Mucosa of descending colon (tissue), 3 donors: Measurements from ENCODE around the gene CNPY1. TPM values are rescaled to one million over a fixed set of nuclear protein-coding genes. Genes with fewer than 3 reads are reported as not detected.

Experiments
- ATAC-seq: fragments of 200-7000 bp; cut with Tn5 transposase; one replicate; pipeline ENCODE4 v1.9.1; 2020; ENCODE audit warnings: mild to moderate bottlenecking, moderate library complexity
- DNase-seq, 3 donors: peaks; one replicate each; pipeline ENCODE4 v3.0.0-alpha.2; 2020
- H3K36me3 ChIP-seq: fragments of 200-600 bp; one replicate; pipeline ENCODE4 v1.8.0; 2021; ENCODE audit warnings: low read depth, mild to moderate bottlenecking
- H3K4me1 ChIP-seq: fragments of 200-600 bp; one replicate; pipeline ENCODE4 v1.8.0; 2021; ENCODE audit warnings: low read depth, mild to moderate bottlenecking
- H3K4me3 ChIP-seq: fragments of 200-600 bp; one replicate; pipeline ENCODE4 v1.8.0; 2021; ENCODE audit warnings: mild to moderate bottlenecking
- H3K9me3 ChIP-seq: fragments of 200-600 bp; one replicate; pipeline ENCODE4 v1.8.0; 2021; ENCODE audit warnings: mild to moderate bottlenecking
- CTCF ChIP-seq: fragments of 200-600 bp; IDR thresholded peaks from one replicate; pipeline ENCODE4 v1.8.0; 2022; ENCODE audit warnings: antibody characterized with exemption, mild to moderate bottlenecking
- intact Hi-C, 2 donors: fragments of 100-400 bp; cut with DNase I in 1 of 2; cut with micrococcal nuclease in 1 of 2; formaldehyde crosslinking; loops; one replicate each; pipeline versions ENCODE4 v1.11.0 to v1.11.1; 2022; cut with DNase I, micrococcal nuclease
- total RNA-seq, 3 donors: library from RNA; stranded (reverse); fragmentation: NEBNext Ultra II Directional in 2 of 3; extraction: Animal tissue kit (Norgen Biotek cat#: 25700) in 2 of 3; gene quantifications; one replicate each; pipeline versions ENCODE4 v1.2.1 to v1.2.4, GENCODE V29; 2021 to 2023
- donor health status: DM: no; HTN: no; CAD: no; lungs with moderate emphysema.
- donor health status: DM: no; HTN: no; CAD: no.
- donor health status: DM: no; HTN: yes; CAD: no.

The CNPY1 gene
- total RNA-seq, 3 donors from 2014 or later: not detected

GRCh38 chr7:155486783-155487508 lies 59.4 kb downstream of the CNPY1 start:
- DNase-seq: no peak
- no peaks in the 10 kb centered on the region for H3K36me3 ChIP-seq
- H3K9me3 ChIP-seq: no peaks in the 10 kb centered on the region
- TF ChIP-seq CTCF: no peak
- peaks cover 14% of the 10 kb centered on the region for H3K4me1 ChIP-seq
- ATAC-seq: no peak
- no peak overlapping the region for H3K4me3 ChIP-seq
- intact Hi-C loops: no loop called here

- no peaks in the 10 kb centered on the region for H3K36me3 ChIP-seq
- no peak for ATAC-seq
- no peaks in the 10 kb centered on the region for H3K9me3 ChIP-seq
- no peak for DNase-seq
- no peak overlapping the region for H3K4me3 ChIP-seq
- intact Hi-C loops: no loop called here
- no peaks in the 10 kb centered on the region for H3K4me1 ChIP-seq
- TF ChIP-seq CTCF: no peak
Observed at GRCh38 chr7:155484483-155485399, 61.6 kb downstream of the CNPY1 start.

GRCh38 chr7:155483868-155484325 lies 62.5 kb downstream of the CNPY1 start:
- no peak for TF ChIP-seq CTCF
- Histone ChIP-seq H3K4me1 (no peaks in the 10 kb centered on the region), H3K4me3 (no peak overlapping the region), H3K9me3 (no peaks in the 10 kb centered on the region), H3K36me3 (no peaks in the 10 kb centered on the region)
- no peak for DNase-seq
- ATAC-seq: peak; percentile 25
- intact Hi-C loops: no loop called here

GRCh38 chr7:155483245-155483644 lies 63.1 kb downstream of the CNPY1 start:
- ATAC-seq (no peak), DNase-seq (no peak)
- intact Hi-C loops: no loop called here

More at GRCh38 chr7:155483245-155483644, 63.1 kb downstream of the CNPY1 start:
- no peaks in the 10 kb centered on the region for H3K9me3 ChIP-seq
- no peak overlapping the region for H3K4me3 ChIP-seq
- H3K36me3 ChIP-seq: no peaks in the 10 kb centered on the region
- H3K4me1 ChIP-seq: no peaks in the 10 kb centered on the region
- TF ChIP-seq CTCF: no peak
